ENCODE results near the gene TAL1.

Gene TAL1

DNA sequence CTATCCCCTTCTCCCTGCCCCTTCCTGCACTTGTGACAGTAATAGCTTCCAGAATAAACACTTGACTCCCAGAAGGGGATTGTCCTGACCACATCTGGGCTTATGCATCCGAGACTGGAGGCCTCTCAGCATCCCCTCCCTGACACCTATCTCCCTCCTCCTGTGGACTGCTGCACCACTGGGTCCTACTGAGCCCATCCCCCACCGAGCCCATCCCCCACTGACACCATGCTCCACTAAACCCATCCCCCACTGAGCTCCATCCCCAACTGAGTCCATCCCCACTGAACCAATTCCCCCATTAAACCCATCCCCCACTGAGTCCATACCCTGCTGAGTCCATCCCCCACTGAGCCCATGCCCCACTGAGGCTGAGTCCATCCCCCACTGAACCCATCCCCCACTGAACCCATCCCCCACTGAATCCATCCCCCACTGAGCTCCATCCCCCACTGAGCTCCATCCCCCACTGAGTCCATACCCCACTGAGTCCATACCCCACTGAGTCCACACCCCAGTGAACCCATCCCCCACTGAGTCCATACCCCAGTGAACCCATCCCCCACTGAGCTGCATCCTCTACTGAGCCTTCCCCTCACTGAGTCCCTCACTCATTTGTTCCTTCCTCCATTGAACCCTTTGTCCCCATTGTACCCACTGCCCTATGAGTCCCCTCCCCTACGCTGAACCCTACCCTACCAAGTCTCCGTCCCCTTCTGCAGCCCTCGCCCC lies 47.8 kb downstream of the TAL1 start:
- TF ChIP-seq, protein P1, sequence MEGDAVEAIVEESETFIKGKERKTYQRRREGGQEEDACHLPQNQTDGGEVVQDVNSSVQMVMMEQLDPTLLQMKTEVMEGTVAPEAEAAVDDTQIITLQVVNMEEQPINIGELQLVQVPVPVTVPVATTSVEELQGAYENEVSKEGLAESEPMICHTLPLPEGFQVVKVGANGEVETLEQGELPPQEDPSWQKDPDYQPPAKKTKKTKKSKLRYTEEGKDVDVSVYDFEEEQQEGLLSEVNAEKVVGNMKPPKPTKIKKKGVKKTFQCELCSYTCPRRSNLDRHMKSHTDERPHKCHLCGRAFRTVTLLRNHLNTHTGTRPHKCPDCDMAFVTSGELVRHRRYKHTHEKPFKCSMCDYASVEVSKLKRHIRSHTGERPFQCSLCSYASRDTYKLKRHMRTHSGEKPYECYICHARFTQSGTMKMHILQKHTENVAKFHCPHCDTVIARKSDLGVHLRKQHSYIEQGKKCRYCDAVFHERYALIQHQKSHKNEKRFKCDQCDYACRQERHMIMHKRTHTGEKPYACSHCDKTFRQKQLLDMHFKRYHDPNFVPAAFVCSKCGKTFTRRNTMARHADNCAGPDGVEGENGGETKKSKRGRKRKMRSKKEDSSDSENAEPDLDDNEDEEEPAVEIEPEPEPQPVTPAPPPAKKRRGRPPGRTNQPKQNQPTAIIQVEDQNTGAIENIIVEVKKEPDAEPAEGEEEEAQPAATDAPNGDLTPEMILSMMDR (IDR thresholded peaks at IDR 0.05; ENCODE audit: low read depth, low read length) = no peak
- no peak for TF ChIP-seq POLR2A (IDR thresholded peaks at IDR 0.05; ENCODE audit: extremely low read depth, insufficient read length)
- TF ChIP-seq, protein P2, sequence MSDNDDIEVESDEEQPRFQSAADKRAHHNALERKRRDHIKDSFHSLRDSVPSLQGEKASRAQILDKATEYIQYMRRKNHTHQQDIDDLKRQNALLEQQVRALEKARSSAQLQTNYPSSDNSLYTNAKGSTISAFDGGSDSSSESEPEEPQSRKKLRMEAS (IDR thresholded peaks at IDR 0.05; ENCODE audit: low read depth, low read length) = no peak
- no peak for TF ChIP-seq MYC (IDR thresholded peaks at IDR 0.05; ENCODE audit: low read depth, low read length)
- peak; percentile 25 for DNase-seq (ENCODE audit: low read depth)

DNA sequence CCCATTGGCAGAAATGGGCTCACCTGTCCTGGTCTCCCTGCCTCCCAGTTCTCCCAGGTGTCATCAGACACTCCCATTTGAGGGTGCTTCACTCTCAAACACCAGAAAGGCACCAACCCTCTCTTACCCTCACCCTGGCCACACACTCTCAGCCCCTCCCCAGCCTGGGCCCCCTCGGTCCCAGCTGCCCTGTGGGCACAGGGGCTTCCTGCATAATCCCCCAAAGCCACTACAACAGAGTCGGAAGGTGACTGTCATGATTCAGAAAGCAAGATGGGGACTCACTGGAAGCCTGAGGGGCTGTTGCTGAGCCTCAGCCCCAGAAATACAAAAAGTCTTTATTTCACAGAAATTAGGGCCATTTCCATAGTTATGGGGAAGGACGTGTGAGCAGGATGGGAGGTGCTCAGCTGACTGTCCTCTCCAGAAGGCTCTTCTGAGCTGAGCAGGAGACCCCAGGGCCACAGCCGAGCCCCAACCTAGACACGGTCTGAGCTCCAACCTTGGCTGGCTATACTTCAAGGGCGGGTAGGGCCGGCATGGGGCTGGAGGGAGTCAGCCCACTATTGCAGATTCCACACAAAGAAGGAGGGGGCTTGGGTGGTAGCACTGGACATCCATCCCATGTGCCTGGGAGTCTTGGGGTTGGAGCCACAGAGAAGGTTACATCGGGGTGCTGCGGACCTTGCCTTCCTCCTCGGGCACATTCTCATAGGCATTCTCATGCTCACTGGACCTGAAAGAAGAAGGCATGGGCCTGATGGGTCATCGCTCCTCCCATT lies 48.5 kb downstream of the TAL1 start:
- H3K4me3 ChIP-seq (ENCODE audit: low read depth, low read length) = no peak overlapping the region
- no peak for DNase-seq (ENCODE audit: low read depth)

More for the DNA sequence above, 47.8 kb downstream of the TAL1 start:
- no peak overlapping the region for H3K4me3 ChIP-seq (ENCODE audit: low read depth, low read length)

DNA sequence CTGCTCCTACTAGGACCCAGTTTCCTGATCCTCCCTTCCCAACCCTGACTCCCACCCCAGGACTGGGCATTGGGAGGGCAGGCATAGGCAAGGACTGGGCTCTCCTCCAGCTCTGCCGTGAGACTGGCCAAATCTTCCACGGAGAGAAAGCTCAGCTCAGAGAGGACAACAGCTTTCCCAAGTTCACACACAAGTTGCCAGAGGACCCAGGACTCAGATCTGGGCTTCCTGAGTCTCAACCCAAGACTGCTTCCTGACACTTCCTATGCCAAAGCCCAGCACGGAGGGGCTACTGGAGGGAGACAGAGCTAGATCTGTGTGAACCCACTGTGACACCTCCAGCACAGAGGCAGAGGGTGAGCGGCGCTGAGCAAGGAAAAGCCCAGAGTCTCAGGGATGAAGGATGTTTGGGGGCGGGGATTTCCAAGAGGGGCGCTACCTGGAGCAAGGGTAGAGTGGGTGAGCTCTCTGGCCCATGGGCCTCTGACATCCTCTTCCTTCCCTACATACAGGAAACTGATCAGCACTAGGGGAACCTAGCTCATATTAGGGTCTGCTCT lies 49.3 kb downstream of the TAL1 start:
- no peak for TF ChIP-seq MYC (IDR thresholded peaks at IDR 0.05; ENCODE audit: low read depth, low read length)
- TF ChIP-seq, protein P1 (IDR thresholded peaks at IDR 0.05; ENCODE audit: low read depth, low read length) = no peak
- no peak for TF ChIP-seq POLR2A (IDR thresholded peaks at IDR 0.05; ENCODE audit: extremely low read depth, insufficient read length)
- TF ChIP-seq, protein P2 (IDR thresholded peaks at IDR 0.05; ENCODE audit: low read depth, low read length) = no peak
- no peak overlapping the region for H3K4me3 ChIP-seq (ENCODE audit: low read depth, low read length)
- DNase-seq (ENCODE audit: low read depth) = no peak

More for the DNA sequence above, 48.5 kb downstream of the TAL1 start:
- TF ChIP-seq POLR2A (IDR thresholded peaks at IDR 0.05; ENCODE audit: extremely low read depth, insufficient read length) (no peak), MYC (IDR thresholded peaks at IDR 0.05; ENCODE audit: low read depth, low read length) (no peak)
- TF ChIP-seq, protein P2 (IDR thresholded peaks at IDR 0.05; ENCODE audit: low read depth, low read length) = no peak
- TF ChIP-seq, protein P1 (IDR thresholded peaks at IDR 0.05; ENCODE audit: low read depth, low read length) = no peak

DNA sequence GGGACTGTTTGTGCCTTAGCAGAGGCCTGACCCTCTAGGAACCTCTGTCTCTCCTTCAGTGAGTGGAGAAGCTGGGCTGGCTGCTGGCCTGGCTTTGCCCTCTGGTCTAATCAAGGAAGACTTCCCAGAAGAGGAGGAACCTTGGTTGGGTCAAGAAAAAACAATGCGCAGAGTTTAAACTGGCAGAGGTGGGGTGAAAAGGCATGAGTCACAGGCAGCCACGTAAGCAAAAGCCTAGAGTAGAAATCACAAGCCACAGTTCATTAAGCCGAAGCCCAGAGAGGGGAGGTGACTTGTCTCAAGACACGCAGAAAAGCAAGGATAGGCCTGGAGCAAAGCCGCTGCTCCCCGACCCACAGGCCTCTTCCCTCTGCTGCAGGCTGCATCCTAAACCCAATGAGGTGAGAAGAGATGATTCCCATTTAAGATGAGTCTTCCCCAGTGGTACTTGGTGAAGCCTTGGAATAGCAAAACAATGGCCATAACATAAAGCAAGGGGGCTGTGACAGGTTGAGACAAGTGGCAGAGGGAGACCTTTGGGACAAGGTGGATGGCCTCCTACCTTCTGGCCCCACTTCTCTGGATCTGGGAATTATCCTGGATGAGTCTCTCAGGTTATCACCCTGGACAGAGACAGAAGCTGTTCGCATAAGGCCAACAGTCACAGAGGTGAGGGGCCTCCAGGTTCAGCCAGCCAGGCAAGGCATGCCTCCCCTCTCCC lies 49.9 kb downstream of the TAL1 start:
- no peak for TF ChIP-seq POLR2A (IDR thresholded peaks at IDR 0.05; ENCODE audit: extremely low read depth, insufficient read length)
- TF ChIP-seq, protein P2 (IDR thresholded peaks at IDR 0.05; ENCODE audit: low read depth, low read length) = no peak
- TF ChIP-seq, protein P1 (IDR thresholded peaks at IDR 0.05; ENCODE audit: low read depth, low read length) = no peak
- TF ChIP-seq MYC (IDR thresholded peaks at IDR 0.05; ENCODE audit: low read depth, low read length) = no peak
- no peak for DNase-seq (ENCODE audit: low read depth)
- no peak overlapping the region for H3K4me3 ChIP-seq (ENCODE audit: low read depth, low read length)
